Measurements from ENCODE around the gene FBXW4.

- TF ChIP-seq CTCF (IDR thresholded peaks at IDR 0.05), result no peak
- TF ChIP-seq EP300 (IDR thresholded peaks at IDR 0.05), result no peak
- TF ChIP-seq POLR2A (IDR thresholded peaks at IDR 0.05), result no peak
- no peak for TF ChIP-seq POLR2AphosphoS5 (IDR thresholded peaks at IDR 0.05)
These were observed 127.6 kb downstream of the FBXW4 start for GRCh38 chr10:101567165-101568006.

All from stomach (tissue), 4 donors.